Umbilical cord (tissue), 2 donors: ENCODE results near the gene HSPH1. TPM values are rescaled to one million over a fixed set of nuclear protein-coding genes. Genes with fewer than 3 reads are reported as not detected.
A peak's percentile ranks its signal among the peaks of the same experiment; 100 is the strongest.

ENCODE experiments used
- DNase-seq: peaks from one replicate; pipeline ENCODE4 v3.0.0-alpha.2; 2015; ENCODE audit warnings: low spot score
- total RNA-seq: library from RNA; depleted of rRNA; stranded (reverse); fragments of >200 nt; gene quantifications from one replicate; pipeline ENCODE4 v1.2.3, GENCODE V29; 2014; ENCODE audit warnings: low replicate concordance; ENCODE audit not compliant: insufficient read depth

HSPH1 gene
- total RNA-seq, 1 donor from 2014 or later: 13.2 TPM

- DNase-seq: no peak
Measured at GRCh38 chr13:31096654-31097302, 64.9 kb downstream of the HSPH1 start.

- DNase-seq: peak; percentile 64
Measured at GRCh38 chr13:31094331-31095015, 67.2 kb downstream of the HSPH1 start.

DNA sequence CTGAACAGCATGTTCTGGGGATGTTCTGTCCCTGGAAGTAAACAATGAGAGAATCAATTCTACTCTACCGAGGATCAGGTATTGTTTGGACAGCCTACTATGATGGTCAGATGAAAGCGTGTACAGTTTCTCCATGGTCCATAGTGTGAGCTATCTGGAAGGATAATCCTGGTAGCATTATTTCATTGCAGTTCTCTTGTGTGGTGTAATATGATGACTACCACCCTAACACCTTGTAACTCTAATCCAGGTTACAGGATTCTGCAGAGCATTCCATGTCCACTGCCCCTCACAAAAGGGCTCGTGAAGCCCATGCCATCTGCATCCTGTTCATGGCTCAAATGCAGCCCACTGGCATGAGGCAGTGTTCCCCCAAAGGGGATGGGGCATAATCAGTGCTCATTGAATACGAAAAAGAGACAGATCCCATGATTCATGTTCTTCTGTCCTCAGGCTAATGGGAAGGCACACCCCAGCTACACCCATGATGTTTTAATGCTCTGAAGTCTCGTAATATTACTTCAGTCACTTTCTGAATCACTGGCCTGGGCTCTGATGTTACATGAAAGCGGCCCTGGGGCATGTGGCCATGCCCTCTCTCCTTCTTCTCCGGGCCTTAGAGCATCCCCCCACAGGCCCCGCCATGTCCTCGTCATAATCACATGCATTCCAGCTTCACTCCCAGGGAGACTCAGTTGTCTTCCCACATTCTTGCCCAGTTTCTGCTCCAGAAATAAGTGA is 68.4 kb downstream of the HSPH1 start:
- no peak for DNase-seq

DNA sequence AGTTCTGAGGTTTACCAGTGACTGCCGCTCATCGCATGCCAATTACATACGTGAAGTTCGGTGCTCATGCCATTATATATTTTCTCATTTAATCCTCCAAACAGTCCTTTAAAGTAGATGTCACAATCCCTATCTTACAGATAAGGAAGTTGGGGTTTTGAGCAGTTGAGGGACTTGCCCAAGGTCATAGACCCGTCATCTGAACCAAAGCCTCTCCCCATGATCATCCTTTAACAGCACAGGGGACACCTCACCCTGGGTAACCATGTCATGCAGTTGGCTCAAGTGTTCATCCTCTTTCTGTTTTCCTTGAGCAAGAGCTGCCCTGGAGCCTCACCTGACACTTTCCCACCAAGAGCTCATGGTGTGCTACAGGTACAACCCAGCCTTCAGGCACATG is 69.1 kb downstream of the HSPH1 start:
- DNase-seq: no peak

GRCh38 chr13:31090961-31091624 is 70.6 kb downstream of the HSPH1 start:
- DNase-seq: peak; percentile 40

GRCh38 chr13:31090096-31090495 is 71.6 kb downstream of the HSPH1 start:
- no peak for DNase-seq

DNA sequence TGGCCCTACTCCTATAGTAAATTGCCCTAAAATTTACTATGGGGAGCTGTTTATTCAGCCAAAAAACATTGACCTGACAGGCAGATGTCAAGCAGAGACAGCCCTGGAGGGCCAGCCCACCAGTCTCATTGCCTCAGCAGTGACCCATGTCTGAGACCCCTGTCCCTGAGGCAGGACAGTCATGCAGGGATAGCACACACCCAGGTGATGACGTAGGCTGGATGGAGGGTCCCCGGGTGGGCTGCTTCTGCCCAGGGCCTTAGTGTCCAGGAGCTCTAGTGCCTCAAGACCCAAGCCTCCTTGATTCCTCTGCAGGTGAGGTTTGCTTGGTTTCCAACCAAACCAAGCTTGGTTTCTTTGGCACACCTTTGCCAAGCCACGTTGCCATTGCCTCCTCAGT is 72.1 kb downstream of the HSPH1 start:
- no peak for DNase-seq

GRCh38 chr13:31088826-31089420 is 72.8 kb downstream of the HSPH1 start:
- no peak for DNase-seq

Other genes starting within 250 kb of the HSPH1 start
- not detected for gene TEX26, start 229.2 kb downstream of the HSPH1 start, total RNA-seq
- 14.9 TPM for gene B3GLCT, start 38.1 kb upstream of the HSPH1 start, total RNA-seq